GM23338 (cell line): ENCODE data around the gene TEX44.

Experiments used
- CTCF ChIP-seq, 2 experiments: fragments of 200-600 bp in 1 of 2; sonication (generic) in 1 of 2; conservative IDR thresholded peaks; 2 replicates each; pipeline versions ENCODE4 v1.5.1 to v1.6.1; 2016 to 2017; ENCODE audit warnings: antibody characterized with exemption in 2 of 2, low read depth in 2 of 2, mild to moderate bottlenecking in 2 of 2, moderate library complexity in 1 of 2
- ETS1 ChIP-seq: IDR thresholded peaks from 2 replicates; pipeline ENCODE4 v1.6.1; 2016; ENCODE audit warnings: antibody characterized with exemption
- EZH2phosphoT487 ChIP-seq: fragments of 200-600 bp; sonication (generic); IDR thresholded peaks from one replicate; pipeline ENCODE4 v1.8.1; 2018; ENCODE audit warnings: antibody characterized with exemption; ENCODE audit not compliant: unreplicated experiment
- REST ChIP-seq: IDR thresholded peaks from one replicate; pipeline ENCODE4 v1.6.1; 2018; ENCODE audit warnings: antibody characterized with exemption; ENCODE audit not compliant: unreplicated experiment
- STAT1 ChIP-seq: IDR thresholded peaks from one replicate; pipeline ENCODE4 v1.6.1; 2016; ENCODE audit warnings: antibody characterized with exemption; ENCODE audit not compliant: unreplicated experiment

GRCh38 chr2:231576465-231576864 is 16.2 kb upstream of the TEX44 start:
- TF ChIP-seq REST, result no peak
- no peak for TF ChIP-seq CTCF (conservative IDR thresholded peaks at IDR 0.05; ENCODE audit: low read depth in 2 of 2)
- TF ChIP-seq STAT1, result no peak
- TF ChIP-seq EZH2phosphoT487, result no peak
- no peak for TF ChIP-seq ETS1
